ENCODE results near the gene CCDC88B.

DNA sequence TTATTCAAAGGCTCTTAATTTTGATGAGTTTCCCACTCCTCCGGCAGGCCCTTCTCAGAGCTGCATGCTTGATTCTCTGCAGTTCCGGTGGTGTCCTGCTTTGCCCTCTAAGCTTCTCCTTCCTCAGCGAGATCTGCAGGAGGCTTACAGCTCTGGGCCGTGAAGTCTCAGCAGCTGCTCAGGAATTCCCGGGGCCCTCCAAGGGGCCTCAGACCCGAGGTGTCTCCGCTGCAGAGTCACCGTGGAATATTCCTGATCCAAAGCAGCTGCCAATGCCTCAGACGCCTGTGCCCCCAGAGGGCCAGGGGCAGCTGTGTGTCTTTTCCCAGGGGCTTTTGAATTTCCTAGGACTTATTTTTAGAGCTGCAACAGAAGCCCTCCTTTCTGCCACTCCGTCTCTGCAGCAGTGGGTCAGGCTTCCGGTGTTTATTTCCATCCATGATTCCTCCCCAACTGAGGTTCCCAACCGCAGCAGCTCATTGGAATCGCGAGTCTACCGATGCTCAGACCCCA, 56.1 kb downstream of the CCDC88B start:
- TF ChIP-seq PRDM10 (IDR thresholded peaks at IDR 0.05; ENCODE audit: partially characterized antibody) (no peak), SPI1 (IDR thresholded peaks at IDR 0.05; ENCODE audit: borderline replicate concordance, low read depth, low read length) (no peak), NFE2 (IDR thresholded peaks at IDR 0.05; ENCODE audit: low read depth) (no peak), ZNF277 (CRISPR knock-in tag; IDR thresholded peaks at IDR 0.05; ENCODE audit: borderline replicate concordance) (no peak), FIP1L1 (IDR thresholded peaks at IDR 0.05; ENCODE audit: low read depth, low read length, poor library complexity, severe bottlenecking) (no peak), SP1 (CRISPR knock-in tag; IDR thresholded peaks at IDR 0.05) (no peak), YY1 (IDR thresholded peaks at IDR 0.05; ENCODE audit: borderline replicate concordance in 1 of 3, control insufficient read depth in 1 of 3, extremely low read depth in 1 of 3, insufficient read depth in 3 of 3, insufficient read length in 1 of 3, insufficient replicate concordance in 2 of 3, low read depth in 1 of 3, low read length in 2 of 3) (no peak), ETV1 (tag; conservative IDR thresholded peaks at IDR 0.05; ENCODE audit: low read depth) (0 out of 2 replicates have a peak, but pooled peaks have one; percentile 9), EZH2 (IDR thresholded peaks at IDR 0.05; ENCODE audit: borderline replicate concordance, low read depth, low read length) (no peak), PRMT5 (CRISPR knock-in tag; IDR thresholded peaks at IDR 0.05) (no peak)
- TF ChIP-seq, protein P1, sequence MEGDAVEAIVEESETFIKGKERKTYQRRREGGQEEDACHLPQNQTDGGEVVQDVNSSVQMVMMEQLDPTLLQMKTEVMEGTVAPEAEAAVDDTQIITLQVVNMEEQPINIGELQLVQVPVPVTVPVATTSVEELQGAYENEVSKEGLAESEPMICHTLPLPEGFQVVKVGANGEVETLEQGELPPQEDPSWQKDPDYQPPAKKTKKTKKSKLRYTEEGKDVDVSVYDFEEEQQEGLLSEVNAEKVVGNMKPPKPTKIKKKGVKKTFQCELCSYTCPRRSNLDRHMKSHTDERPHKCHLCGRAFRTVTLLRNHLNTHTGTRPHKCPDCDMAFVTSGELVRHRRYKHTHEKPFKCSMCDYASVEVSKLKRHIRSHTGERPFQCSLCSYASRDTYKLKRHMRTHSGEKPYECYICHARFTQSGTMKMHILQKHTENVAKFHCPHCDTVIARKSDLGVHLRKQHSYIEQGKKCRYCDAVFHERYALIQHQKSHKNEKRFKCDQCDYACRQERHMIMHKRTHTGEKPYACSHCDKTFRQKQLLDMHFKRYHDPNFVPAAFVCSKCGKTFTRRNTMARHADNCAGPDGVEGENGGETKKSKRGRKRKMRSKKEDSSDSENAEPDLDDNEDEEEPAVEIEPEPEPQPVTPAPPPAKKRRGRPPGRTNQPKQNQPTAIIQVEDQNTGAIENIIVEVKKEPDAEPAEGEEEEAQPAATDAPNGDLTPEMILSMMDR (IDR thresholded peaks at IDR 0.05 in 2 of 3, conservative IDR thresholded peaks at IDR 0.05 in 1 of 3; ENCODE audit: insufficient read depth in 2 of 3, low read depth in 1 of 3, low read length in 3 of 3): no peak
